PFSK-1 (cell line): ENCODE data around the gene MAP3K21.

Source experiments
- FOXP2 ChIP-seq: optimal IDR thresholded peaks from 2 replicates; pipeline ENCODE3; 2011; ENCODE audit warnings: borderline replicate concordance, control low read depth, inconsistent platforms; ENCODE audit not compliant: insufficient read depth; ENCODE audit errors: extremely low read length, extremely low read depth
- POLR2AphosphoS5 ChIP-seq: IDR thresholded peaks from 2 replicates; pipeline ENCODE4 v1.6.1; 2012; ENCODE audit warnings: low read depth, mild to moderate bottlenecking, control low read depth, low read length, moderate library complexity
- REST ChIP-seq, 2 experiments: IDR thresholded peaks; 2 replicates each; pipeline versions ENCODE4 v1.6.1 to v1.8.0; 2011 to 2012; ENCODE audit warnings: low read depth in 2 of 2, low read length in 2 of 2, control low read depth in 1 of 2, inconsistent platforms in 1 of 2, mild to moderate bottlenecking in 1 of 2, moderate library complexity in 1 of 2; ENCODE audit not compliant: insufficient read depth in 1 of 2
- SIN3A ChIP-seq: IDR thresholded peaks from 2 replicates; pipeline ENCODE4 v1.6.1; 2012; ENCODE audit warnings: mild to moderate bottlenecking, low read length, moderate library complexity, borderline replicate concordance; ENCODE audit not compliant: insufficient read depth
- TAF1 ChIP-seq: IDR thresholded peaks from 2 replicates; pipeline ENCODE4 v1.6.1; 2012; ENCODE audit warnings: low read length, control low read depth, borderline replicate concordance; ENCODE audit not compliant: insufficient read depth

MAP3K21 gene

DNA sequence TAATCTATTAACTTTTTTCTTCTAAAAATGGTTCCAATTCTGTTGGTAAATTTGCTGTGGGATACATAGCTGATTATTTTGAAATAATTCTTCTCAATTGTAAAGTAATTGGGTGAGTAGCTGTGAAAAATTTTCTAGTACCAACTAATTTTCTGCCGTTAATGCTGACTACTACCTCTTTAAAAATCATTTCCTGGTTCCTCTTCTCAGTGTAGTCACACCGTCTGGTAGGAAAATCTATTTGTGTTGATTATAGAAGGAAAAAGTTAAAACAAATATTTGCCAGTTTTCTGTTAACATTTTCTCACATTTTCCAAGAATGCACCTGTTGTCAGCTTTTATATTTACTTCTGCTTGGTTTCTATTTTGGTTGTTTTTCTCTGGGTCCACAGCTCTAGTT is 82.0 kb downstream of the MAP3K21 start:
- TF ChIP-seq SIN3A (no peak), REST (IDR thresholded peaks at IDR 0.05; ENCODE audit: insufficient read depth in 1 of 2, low read depth in 2 of 2, low read length in 2 of 2) (no peak), POLR2AphosphoS5 (no peak), TAF1 (no peak), FOXP2 (no peak)

GRCh38 chr1:233410906-233411305 is 83.4 kb downstream of the MAP3K21 start:
- TF ChIP-seq REST (IDR thresholded peaks at IDR 0.05; ENCODE audit: insufficient read depth in 1 of 2, low read depth in 2 of 2, low read length in 2 of 2) (no peak), POLR2AphosphoS5 (no peak), FOXP2 (no peak), SIN3A (no peak), TAF1 (no peak)

DNA sequence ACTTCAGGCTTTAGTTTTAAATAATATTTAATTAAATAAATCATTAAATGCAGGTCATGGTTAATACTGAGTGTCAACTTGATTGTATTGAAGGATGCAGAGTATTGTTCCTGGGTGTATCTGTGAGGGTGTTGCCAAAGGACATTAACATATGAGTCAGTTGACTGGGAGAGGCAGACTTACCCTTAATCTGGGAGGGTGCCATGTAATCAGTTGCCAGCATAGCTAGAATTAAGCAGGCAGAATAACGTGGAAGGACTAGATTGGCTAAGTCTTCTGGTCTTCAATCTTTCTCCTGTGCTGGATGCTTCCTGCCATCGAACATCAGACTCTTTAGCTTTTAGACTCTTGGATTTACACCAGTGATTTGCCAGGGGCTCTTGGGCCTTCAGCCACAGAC is 85.3 kb downstream of the MAP3K21 start:
- no peak for TF ChIP-seq REST (IDR thresholded peaks at IDR 0.05; ENCODE audit: insufficient read depth in 1 of 2, low read depth in 2 of 2, low read length in 2 of 2)
- no peak for TF ChIP-seq SIN3A
- TF ChIP-seq POLR2AphosphoS5 = no peak
- no peak for TF ChIP-seq FOXP2
- no peak for TF ChIP-seq TAF1

DNA sequence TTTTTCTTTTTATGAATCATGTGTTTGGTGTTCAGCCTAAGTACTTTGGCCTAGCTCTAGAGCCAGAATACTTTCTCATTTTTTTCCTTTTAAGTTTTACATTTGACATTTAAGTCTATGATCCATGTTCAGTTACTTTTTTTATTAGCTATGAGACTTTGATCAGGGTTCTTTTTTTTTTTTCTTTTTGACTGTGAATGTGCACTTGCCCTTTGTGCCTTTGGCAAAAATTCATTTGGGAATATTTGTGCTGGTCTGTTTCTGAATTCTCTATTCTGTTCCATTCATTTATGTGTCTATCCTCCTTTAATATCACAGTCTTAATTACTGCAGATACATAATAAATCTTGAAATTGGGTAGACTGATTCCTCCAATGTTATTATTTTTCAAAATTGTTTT is 93.8 kb downstream of the MAP3K21 start:
- no peak for TF ChIP-seq SIN3A

DNA sequence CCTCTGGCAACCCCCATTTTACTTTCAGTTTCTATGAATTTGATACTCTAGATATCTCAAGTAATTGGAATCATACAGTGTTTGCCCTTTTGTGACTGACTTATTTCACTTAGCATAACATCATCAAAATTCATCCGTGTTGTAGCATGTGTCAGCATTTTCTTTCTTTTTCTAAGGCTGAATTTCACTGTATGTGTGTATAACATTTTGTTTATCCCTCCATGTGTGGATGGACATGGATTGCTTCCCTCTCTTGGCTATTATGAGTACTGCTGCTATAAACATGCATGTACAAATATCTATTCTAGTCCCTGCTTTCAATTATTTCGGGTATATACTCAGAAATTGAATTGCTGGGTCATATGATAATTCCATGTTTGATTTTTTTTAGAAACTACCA is 97.3 kb downstream of the MAP3K21 start:
- TF ChIP-seq SIN3A (no peak), FOXP2 (no peak), TAF1 (no peak), REST (IDR thresholded peaks at IDR 0.05; ENCODE audit: insufficient read depth in 1 of 2, low read depth in 2 of 2, low read length in 2 of 2) (no peak), POLR2AphosphoS5 (no peak)
